H1 (cell line): ENCODE results near the gene TAGLN2. TPM values are rescaled to one million over a fixed set of nuclear protein-coding genes. Genes with fewer than 3 reads are reported as not detected.

Experiments used
- CTCF ChIA-PET: fragments of 300-600 bp; sonication (Branson Sonifier 250); formaldehyde crosslinking; loops from one replicate; lab custom pipeline; 2021; ENCODE audit not compliant: partially characterized antibody; lab: Charles Lee
- POLR2A ChIA-PET: fragments of 300-600 bp; sonication (Branson Sonifier 250); formaldehyde crosslinking; loops from one replicate; lab custom pipeline; 2021; ENCODE audit warnings: inconsistent platforms; ENCODE audit not compliant: partially characterized antibody; lab: Charles Lee
- DNase-seq, 2 experiments: peaks; one replicate each; pipeline versions ENCODE4 v3.0.0 to v3.0.0-alpha.2; 2010 to 2022; ENCODE audit warnings: low spot score in 2 of 2, low read depth in 1 of 2, mixed read lengths in 1 of 2
- FAIRE-seq: peaks from 2 replicates; lab custom pipeline; 2011; peaks lifted over from hg19 to GRCh38; lab: Jason Lieb, UNC
- H2AFZ ChIP-seq: 2 replicates; pipeline ENCODE4 v1.8.1; 2012; ENCODE audit warnings: low read length, inconsistent platforms
- H2AK5ac ChIP-seq: 2 replicates; pipeline ENCODE4 v1.6.1; 2013; ENCODE audit warnings: low read depth, low read length
- H2BK120ac ChIP-seq: replicated peaks from 2 replicates; pipeline ENCODE3; 2013; ENCODE audit warnings: low read depth, low read length, inconsistent platforms
- H2BK12ac ChIP-seq: 2 replicates; pipeline ENCODE4 v1.6.1; 2013; ENCODE audit warnings: low read depth, low read length
- H2BK15ac ChIP-seq: 2 replicates; pipeline ENCODE4 v1.6.1; 2013; ENCODE audit warnings: low read length
- H2BK20ac ChIP-seq: 2 replicates; pipeline ENCODE4 v1.6.1; 2013; ENCODE audit warnings: low read length
- H2BK5ac ChIP-seq: 2 replicates; pipeline ENCODE4 v1.6.1; 2013; ENCODE audit warnings: low read depth, low read length
- H3K14ac ChIP-seq: 2 replicates; pipeline ENCODE4 v1.6.1; 2013; ENCODE audit warnings: inconsistent platforms; ENCODE audit not compliant: insufficient read length
- H3K18ac ChIP-seq: 2 replicates; pipeline ENCODE4 v1.6.1; 2013; ENCODE audit warnings: low read length; ENCODE audit errors: extremely low read depth
- H3K23ac ChIP-seq: 2 replicates; pipeline ENCODE4 v1.6.1; 2013; ENCODE audit warnings: inconsistent platforms; ENCODE audit not compliant: insufficient read length
- H3K23me2 ChIP-seq: 2 replicates; pipeline ENCODE4 v1.6.1; 2013; ENCODE audit warnings: low read depth, low read length
- H3K27ac ChIP-seq: 2 replicates; pipeline ENCODE4 v1.6.1; 2011; ENCODE audit warnings: low read depth, low read length, inconsistent platforms
- H3K27me3 ChIP-seq, 4 experiments: replicated peaks in 1 of 4; 1 replicate in 1 of 4; 2 replicates in 3 of 4; pipeline versions ENCODE4 v1.6.1 to v1.8.1; 2011 to 2013; ENCODE audit warnings: low read length in 3 of 4, mild to moderate bottlenecking in 3 of 4, inconsistent platforms in 2 of 4, mixed read lengths in 2 of 4, moderate library complexity in 1 of 4; ENCODE audit not compliant: control insufficient read depth in 3 of 4, insufficient read depth in 3 of 4; ENCODE audit errors: extremely low read depth in 1 of 4
- H3K36me3 ChIP-seq, 4 experiments: 2 replicates each; pipeline versions ENCODE4 v1.6.1 to v1.8.1; 2011 to 2013; ENCODE audit warnings: mild to moderate bottlenecking in 4 of 4, low read length in 3 of 4, moderate library complexity in 2 of 4, control low read depth in 1 of 4, inconsistent platforms in 1 of 4; ENCODE audit not compliant: insufficient read depth in 4 of 4, control insufficient read depth in 2 of 4
- H3K4ac ChIP-seq: replicated peaks from 2 replicates; pipeline ENCODE3; 2013; ENCODE audit warnings: low read length, low read depth, mixed read lengths, inconsistent platforms; ENCODE audit not compliant: insufficient read length
- H3K4me1 ChIP-seq, 4 experiments: replicated peaks in 1 of 4; 1 replicate in 1 of 4; 2 replicates in 3 of 4; pipeline versions ENCODE4 v1.6.1 to v1.8.1; 2011 to 2013; ENCODE audit warnings: low read length in 3 of 4, inconsistent platforms in 2 of 4, mixed read lengths in 1 of 4; ENCODE audit not compliant: insufficient read depth in 4 of 4, control insufficient read depth in 3 of 4
- H3K4me2 ChIP-seq, 2 experiments: 2 replicates each; pipeline versions ENCODE4 v1.6.1 to v1.8.1; 2011 to 2013; ENCODE audit warnings: low read depth in 2 of 2, low read length in 2 of 2, control low read depth in 1 of 2, inconsistent platforms in 1 of 2, mild to moderate bottlenecking in 1 of 2; ENCODE audit not compliant: insufficient read depth in 1 of 2
- H3K4me3 ChIP-seq, 4 experiments: fragments of 200-600, 300-600 bp in 1 of 4; sonication (generic), shearing (Covaris generic), sonication (Bioruptor Twin) in 1 of 4; 2 replicates each; pipeline versions ENCODE4 v1.5.1 to v1.8.1; 2011 to 2016; ENCODE audit warnings: low read length in 4 of 4, low read depth in 3 of 4, control low read depth in 2 of 4, inconsistent platforms in 2 of 4, mild to moderate bottlenecking in 2 of 4, mixed read lengths in 1 of 4, moderate library complexity in 1 of 4; ENCODE audit not compliant: insufficient read depth in 2 of 4; ENCODE audit errors: extremely low read depth in 1 of 4
- H3K56ac ChIP-seq: replicated peaks from 2 replicates; pipeline ENCODE3; 2013; ENCODE audit warnings: low read depth, mild to moderate bottlenecking, mixed read lengths, low read length, inconsistent platforms; ENCODE audit not compliant: insufficient read length
- H3K79me1 ChIP-seq: 2 replicates; pipeline ENCODE4 v1.6.1; 2013; ENCODE audit warnings: low read depth, low read length, control low read depth
- H3K79me2 ChIP-seq, 2 experiments: 2 replicates each; pipeline versions ENCODE4 v1.6.1 to v1.8.1; 2012 to 2013; ENCODE audit warnings: low read length in 2 of 2, mild to moderate bottlenecking in 2 of 2, inconsistent platforms in 1 of 2; ENCODE audit not compliant: insufficient read depth in 2 of 2, control insufficient read depth in 1 of 2
- H3K9ac ChIP-seq, 4 experiments: replicated peaks in 1 of 4; 1 replicate in 1 of 4; 2 replicates in 3 of 4; pipeline versions ENCODE4 v1.6.1 to v1.8.1; 2011 to 2013; ENCODE audit warnings: low read depth in 3 of 4, low read length in 3 of 4, control low read depth in 2 of 4, mild to moderate bottlenecking in 2 of 4, moderate library complexity in 2 of 4, inconsistent platforms in 1 of 4; ENCODE audit errors: extremely low read depth in 1 of 4
- H3K9me3 ChIP-seq, 2 experiments: 2 replicates each; pipeline versions ENCODE4 v1.6.1 to v1.8.1; 2012 to 2013; ENCODE audit warnings: mild to moderate bottlenecking in 2 of 2, moderate library complexity in 2 of 2, control low read depth in 1 of 2, inconsistent platforms in 1 of 2, low read depth in 1 of 2, low read length in 1 of 2, mixed read lengths in 1 of 2; ENCODE audit not compliant: insufficient read depth in 2 of 2
- H4K20me1 ChIP-seq, 2 experiments: replicated peaks in 1 of 2; 2 replicates each; pipeline versions ENCODE3 to v1.8.1; 2011 to 2013; ENCODE audit warnings: inconsistent platforms in 2 of 2, low read length in 2 of 2, mild to moderate bottlenecking in 1 of 2; ENCODE audit not compliant: insufficient read depth in 2 of 2, control insufficient read depth in 1 of 2
- H4K5ac ChIP-seq: 2 replicates; pipeline ENCODE4 v1.6.1; 2013; ENCODE audit warnings: low read length, low read depth, mixed read lengths, inconsistent platforms; ENCODE audit not compliant: insufficient read length
- H4K8ac ChIP-seq: 2 replicates; pipeline ENCODE4 v1.8.0; 2013; ENCODE audit warnings: mild to moderate bottlenecking, moderate library complexity, low read length, inconsistent platforms; ENCODE audit not compliant: insufficient read depth; ENCODE audit errors: extremely low read depth
- H4K91ac ChIP-seq: replicated peaks from 2 replicates; pipeline ENCODE3; 2013; ENCODE audit warnings: low read length, mixed read lengths, inconsistent platforms; ENCODE audit not compliant: insufficient read length
- CBX8 ChIP-seq: fragments of 300-800, 300-1000 bp; sonication (generic); IDR thresholded peaks from 2 replicates; pipeline ENCODE4 v1.7.1; 2016; ENCODE audit warnings: low read depth, low read length, borderline replicate concordance
- CHD1 ChIP-seq: IDR thresholded peaks from 2 replicates; pipeline ENCODE4 v1.6.1; 2012; ENCODE audit warnings: low read depth, low read length, improper control_type of control experiment
- CREB1 ChIP-seq: IDR thresholded peaks from 2 replicates; pipeline ENCODE4 v1.6.1; 2012; ENCODE audit warnings: inconsistent platforms
- EP300 ChIP-seq, 2 experiments: IDR thresholded peaks; 1 replicate in 1 of 2; 2 replicates in 1 of 2; pipeline ENCODE4 v1.6.1; 2011 to 2012; ENCODE audit warnings: low read depth in 2 of 2, low read length in 2 of 2, mild to moderate bottlenecking in 2 of 2, borderline replicate concordance in 1 of 2, inconsistent platforms in 1 of 2, moderate library complexity in 1 of 2
- FOSL1 ChIP-seq: IDR thresholded peaks from 2 replicates; pipeline ENCODE4 v1.6.1; 2011; ENCODE audit warnings: mild to moderate bottlenecking, low read depth, low read length, moderate library complexity; ENCODE audit not compliant: insufficient read depth
- GTF2F1 ChIP-seq: IDR thresholded peaks from 2 replicates; pipeline ENCODE4 v1.6.1; 2012; ENCODE audit warnings: low read depth, low read length, improper control_type of control experiment, borderline replicate concordance
- JUND ChIP-seq: IDR thresholded peaks from 2 replicates; pipeline ENCODE4 v1.6.1; 2011; ENCODE audit warnings: mild to moderate bottlenecking, improper control_type of control experiment, low read length
- MAFK ChIP-seq: IDR thresholded peaks from 2 replicates; pipeline ENCODE4 v1.6.1; 2012; ENCODE audit warnings: low read depth, mild to moderate bottlenecking, improper control_type of control experiment, low read length
- POLR2AphosphoS5 ChIP-seq: IDR thresholded peaks from 2 replicates; pipeline ENCODE4 v1.6.1; 2011; ENCODE audit warnings: low read depth, low read length
- POU5F1 ChIP-seq: IDR thresholded peaks from 2 replicates; pipeline ENCODE4 v1.6.1; 2011; ENCODE audit warnings: low read depth, mild to moderate bottlenecking, low read length, moderate library complexity
- SP4 ChIP-seq: IDR thresholded peaks from 2 replicates; pipeline ENCODE4 v1.6.1; 2012; ENCODE audit warnings: low read length, inconsistent platforms
- WGBS, 2 experiments: shearing (Covaris generic) in 1 of 2; methylation state at CpG; one replicate each; pipeline versions ENCODE4 v1.1.6 to v1.1.7; 2013 to 2015; ENCODE audit warnings: low lambda C conversion rate in 2 of 2, mixed read lengths in 2 of 2, inconsistent platforms in 1 of 2, low coverage in 1 of 2, missing lambda C conversion rate in 1 of 2; ENCODE audit not compliant: insufficient replicate concordance in 2 of 2, insufficient coverage in 1 of 2, insufficient read length in 1 of 2; ENCODE audit errors: extremely low coverage in 1 of 2, missing lambda C conversion rate in 1 of 2; 5-methylcytosine and 5-hydroxymethylcytosine counted together
- polyA plus RNA-seq, 7 experiments: library from polyadenylated mRNA; depleted of rRNA in 3 of 7; stranded (reverse) in 5 of 7; unstranded in 2 of 7; fragments of >200 nt in 5 of 7; fragments of 200-250 nt in 2 of 7; gene quantifications; 1 replicate in 5 of 7; 2 replicates in 1 of 7; 4 replicates in 1 of 7; pipeline versions ENCODE4 v1.2.1 to v1.2.3, GENCODE V29; 2011 to 2013; ENCODE audit warnings: missing spikeins in 2 of 7, mixed read lengths in 2 of 7
- total RNA-seq: library from RNA; stranded (reverse); fragmentation: NEBNext Ultra II Directional; extraction: Animal tissue kit (Norgen Biotek cat#: 25700); gene quantifications from 2 replicates; pipeline ENCODE4 v1.2.1, GENCODE V29; 2021
- TF ChIP-seq, protein P1 (sequence below), 3 experiments: IDR thresholded peaks; 1 replicate in 2 of 3; 2 replicates in 1 of 3; pipeline versions ENCODE4 v1.5.1 to v1.6.1; 2011; ENCODE audit warnings: low read length in 3 of 3, mild to moderate bottlenecking in 3 of 3, inconsistent platforms in 2 of 3, low read depth in 1 of 3, moderate library complexity in 1 of 3; ENCODE audit not compliant: insufficient read depth in 1 of 3; ENCODE audit errors: control extremely low read depth in 1 of 3

The TAGLN2 gene
- total and polyA plus RNA-seq, 2 of the 8 experiments (the other 6 are each of a cell fraction or from before 2014, with no cell fraction given): 93.0 to 114 TPM

DNA sequence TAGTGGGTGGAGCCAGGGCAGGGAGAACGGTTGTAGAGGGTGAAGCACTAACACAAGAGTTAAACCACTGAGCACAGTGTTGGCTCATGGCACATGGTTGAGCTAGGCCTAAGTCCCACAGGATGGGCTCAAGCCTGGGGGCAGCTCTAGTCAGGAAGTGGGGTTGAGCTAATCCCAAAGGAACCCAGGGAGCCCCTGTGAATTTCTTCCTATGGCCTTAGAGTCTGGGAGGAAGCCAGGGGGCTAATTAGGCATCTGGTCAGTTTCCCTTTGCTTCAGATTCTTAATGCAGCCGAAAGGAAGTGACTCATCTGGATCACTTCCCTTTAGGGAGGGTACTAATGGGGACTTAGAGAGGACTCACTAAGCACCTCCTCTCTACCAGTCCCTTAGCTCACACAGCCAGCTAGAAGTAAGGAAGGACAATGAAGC lies 35.5 kb downstream of the TAGLN2 start:
- no peak overlapping the region for H3K56ac ChIP-seq
- ChIA-PET CTCF (interaction anchor here (1.2 to 20.8 kb wide), 19 partner anchors 9 to 693 kb away, joined by 3 to 645 read pairs (median 39); partner anchors contain the start of genes DUSP23, FCRL6, SLAMF8 and VSIG8), POLR2A (interaction anchor here (2.0 to 2.6 kb wide), 2 partner anchors 86 to 90 kb away, joined by 4 to 10 read pairs; no protein-coding TSS in a partner anchor)
- no peak overlapping the region for H3K4ac ChIP-seq
- H2AFZ ChIP-seq: no peak overlapping the region
- no peaks in the 10 kb centered on the region for H3K36me3 ChIP-seq
- H3K4me1 ChIP-seq: no peaks in the 10 kb centered on the region
- H3K79me1 ChIP-seq: no peaks in the 10 kb centered on the region
- no peaks in the 10 kb centered on the region for H3K23me2 ChIP-seq
- H2BK5ac ChIP-seq: no peak overlapping the region
- DNase-seq: no peak
- WGBS, 2 experiments: 93% methylated on average over 2 of the region's 2 CpGs; no CpG with 5 or more reads in 1 of the 2 experiments
- no peak overlapping the region for H3K18ac ChIP-seq
- no peak overlapping the region for H2BK20ac ChIP-seq
- no peak overlapping the region for H3K4me2 ChIP-seq
- no peak overlapping the region for H3K9ac ChIP-seq
- no peaks in the 10 kb centered on the region for H3K79me2 ChIP-seq
- no peaks in the 10 kb centered on the region for H3K9me3 ChIP-seq
- no peak overlapping the region for H2AK5ac ChIP-seq
- H3K14ac ChIP-seq: no peak overlapping the region
- no peak overlapping the region for H4K8ac ChIP-seq
- no peak overlapping the region for H3K4me3 ChIP-seq
- no peak overlapping the region for H2BK120ac ChIP-seq
- no peak overlapping the region for H3K23ac ChIP-seq
- no peaks in the 10 kb centered on the region for H4K20me1 ChIP-seq
- no peak for FAIRE-seq
- H4K5ac ChIP-seq: no peak overlapping the region
- no peak overlapping the region for H3K27ac ChIP-seq
- peak overlapping the region; percentile 36 for H4K91ac ChIP-seq
- 0 out of 2 replicates have a peak overlapping the region, but pooled peaks have one; percentile 29 for H2BK15ac ChIP-seq
- H2BK12ac ChIP-seq: peak overlapping the region; percentile 62; the same call in 1 of the 2 replicates
- no peaks in the 10 kb centered on the region for H3K27me3 ChIP-seq
- no peak for TF ChIP-seq POLR2AphosphoS5
- no peak for TF ChIP-seq SP4
- no peak for TF ChIP-seq EP300 (IDR thresholded peaks at IDR 0.05; ENCODE audit: borderline replicate concordance in 1 of 2, low read depth in 2 of 2, low read length in 2 of 2)
- no peak for TF ChIP-seq FOSL1
- TF ChIP-seq, protein P1, sequence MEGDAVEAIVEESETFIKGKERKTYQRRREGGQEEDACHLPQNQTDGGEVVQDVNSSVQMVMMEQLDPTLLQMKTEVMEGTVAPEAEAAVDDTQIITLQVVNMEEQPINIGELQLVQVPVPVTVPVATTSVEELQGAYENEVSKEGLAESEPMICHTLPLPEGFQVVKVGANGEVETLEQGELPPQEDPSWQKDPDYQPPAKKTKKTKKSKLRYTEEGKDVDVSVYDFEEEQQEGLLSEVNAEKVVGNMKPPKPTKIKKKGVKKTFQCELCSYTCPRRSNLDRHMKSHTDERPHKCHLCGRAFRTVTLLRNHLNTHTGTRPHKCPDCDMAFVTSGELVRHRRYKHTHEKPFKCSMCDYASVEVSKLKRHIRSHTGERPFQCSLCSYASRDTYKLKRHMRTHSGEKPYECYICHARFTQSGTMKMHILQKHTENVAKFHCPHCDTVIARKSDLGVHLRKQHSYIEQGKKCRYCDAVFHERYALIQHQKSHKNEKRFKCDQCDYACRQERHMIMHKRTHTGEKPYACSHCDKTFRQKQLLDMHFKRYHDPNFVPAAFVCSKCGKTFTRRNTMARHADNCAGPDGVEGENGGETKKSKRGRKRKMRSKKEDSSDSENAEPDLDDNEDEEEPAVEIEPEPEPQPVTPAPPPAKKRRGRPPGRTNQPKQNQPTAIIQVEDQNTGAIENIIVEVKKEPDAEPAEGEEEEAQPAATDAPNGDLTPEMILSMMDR (IDR thresholded peaks at IDR 0.05; ENCODE audit: control extremely low read depth in 1 of 3, insufficient read depth in 1 of 3, low read depth in 1 of 3, low read length in 3 of 3): no peak
- no peak for TF ChIP-seq POU5F1
- TF ChIP-seq JUND: no peak
- TF ChIP-seq CHD1: no peak
- TF ChIP-seq MAFK: no peak
- TF ChIP-seq CBX8: no peak
- TF ChIP-seq GTF2F1: no peak
- no peak for TF ChIP-seq CREB1
